M059J (cell line): ENCODE data around the gene NEURL1. TPM values are rescaled to one million over a fixed set of nuclear protein-coding genes. Genes with fewer than 3 reads are reported as not detected.

Experiments
- total RNA-seq: library from RNA; depleted of rRNA; stranded (reverse); fragments of >200 nt; shearing (Covaris generic); gene quantifications from 2 replicates; pipeline ENCODE4 v1.2.3, GENCODE V29; 2014; rRNA removed

The NEURL1 gene
- total RNA-seq, 1 experiment from 2014 or later = 19.9 TPM

Other genes starting within 250 kb of the NEURL1 start
- 0.12 TPM in 1 of 2 replicates, not detected in the other for gene RPEL1, start 247.8 kb upstream of the NEURL1 start, total RNA-seq
- gene INA, start 216.6 kb upstream of the NEURL1 start, total RNA-seq = not detected in 2 replicates
- 16.8 and 26.6 TPM in 2 replicates for gene PCGF6, start 142.6 kb upstream of the NEURL1 start, total RNA-seq
- 4.9 and 7.6 TPM in 2 replicates for gene TAF5, start 125.7 kb upstream of the NEURL1 start, total RNA-seq
- gene ATP5MK, start 97.2 kb upstream of the NEURL1 start, total RNA-seq = 454 and 610 TPM in 2 replicates
- 16.3 and 16.5 TPM in 2 replicates for gene PDCD11, start 97.1 kb upstream of the NEURL1 start, total RNA-seq
- gene CALHM2, start 41.3 kb upstream of the NEURL1 start, total RNA-seq = 33.3 and 37.7 TPM in 2 replicates
- gene CALHM1, start 34.8 kb upstream of the NEURL1 start, total RNA-seq = not detected in 2 replicates
- gene CALHM3, start 14.5 kb upstream of the NEURL1 start, total RNA-seq = 0.39 TPM in 1 of 2 replicates, not detected in the other